Superior temporal gyrus (tissue), 1 donor: ENCODE results near the gene PTPRO.
"Not testable (repeated sequence)": the region's sequence is repeated elsewhere in the genome, so short reads cannot be mapped to it uniquely, and the experiment has no call there.

ENCODE experiments used
- DNase-seq: peaks from one replicate; pipeline ENCODE4 v3.0.0-alpha.2; 2016; ENCODE audit errors: extremely low spot score

The PTPRO gene

GRCh38 chr12:15602051-15602672 lies 279.9 kb downstream of the PTPRO start:
- DNase-seq: no peak

GRCh38 chr12:15603474-15604085 lies 281.3 kb downstream of the PTPRO start:
- DNase-seq: no peak

GRCh38 chr12:15605881-15606590 lies 283.7 kb downstream of the PTPRO start:
- no peak for DNase-seq

GRCh38 chr12:15608406-15608805 lies 286.1 kb downstream of the PTPRO start:
- DNase-seq: no peak

GRCh38 chr12:15608941-15609340 lies 286.6 kb downstream of the PTPRO start:
- DNase-seq: no peak

- DNase-seq: no peak
Measured at GRCh38 chr12:15613981-15614380, 291.7 kb downstream of the PTPRO start.

GRCh38 chr12:15616495-15616894 lies 294.2 kb downstream of the PTPRO start:
- DNase-seq: not testable (repeated sequence)

- DNase-seq: no peak
Measured at GRCh38 chr12:15620741-15621539, 298.6 kb downstream of the PTPRO start.

- no peak for DNase-seq
Measured at GRCh38 chr12:15625075-15625474, 302.8 kb downstream of the PTPRO start.

GRCh38 chr12:15627995-15628945 lies 306.0 kb downstream of the PTPRO start:
- peak; percentile 43 for DNase-seq

- no peak for DNase-seq
Measured at GRCh38 chr12:15629108-15629507, 306.8 kb downstream of the PTPRO start.

GRCh38 chr12:15629761-15630160 lies 307.5 kb downstream of the PTPRO start:
- DNase-seq: no peak

GRCh38 chr12:15631007-15631715 lies 308.9 kb downstream of the PTPRO start:
- DNase-seq: no peak

- DNase-seq: no peak
Measured at GRCh38 chr12:15632708-15633107, 310.4 kb downstream of the PTPRO start.

- DNase-seq: no peak
Measured at GRCh38 chr12:15633201-15633600, 310.9 kb downstream of the PTPRO start.

GRCh38 chr12:15634010-15634683 lies 311.8 kb downstream of the PTPRO start:
- no peak for DNase-seq

GRCh38 chr12:15636060-15636890 lies 314.0 kb downstream of the PTPRO start:
- no peak for DNase-seq

GRCh38 chr12:15638231-15638630 lies 315.9 kb downstream of the PTPRO start:
- DNase-seq: no peak

GRCh38 chr12:15644700-15645099 lies 322.4 kb downstream of the PTPRO start:
- no peak for DNase-seq
